ENCODE data around the gene EYA3. TPM values are rescaled to one million over a fixed set of nuclear protein-coding genes. Genes with fewer than 3 reads are reported as not detected.

The EYA3 gene
- total RNA-seq, 1 donor from 2014 or later, result 22.1 TPM

DNA sequence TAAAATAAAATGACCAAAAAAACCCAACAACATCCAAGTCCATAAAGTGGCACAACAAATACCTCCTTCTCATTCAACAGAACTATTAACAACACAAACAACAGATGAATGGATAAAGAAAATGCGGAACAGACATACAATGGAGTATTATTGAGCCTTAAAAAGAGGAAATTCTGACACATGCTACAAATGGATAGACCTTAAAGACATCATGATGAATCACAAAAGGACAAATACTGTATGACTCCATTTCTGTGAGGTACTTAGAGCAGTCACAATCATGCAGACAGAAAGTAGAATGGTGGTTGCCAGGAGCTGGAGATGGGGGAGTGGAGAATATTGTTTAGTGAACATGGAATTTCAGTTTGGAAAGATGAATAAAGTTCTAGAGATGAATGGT is 42.6 kb downstream of the EYA3 start:
- peaks cover 9% of the 10 kb centered on the region for H3K36me3 ChIP-seq (ENCODE audit: insufficient read depth, low read length)
- H3K4me1 ChIP-seq (ENCODE audit: insufficient read depth, low read length), result no peaks in the 10 kb centered on the region
- FAIRE-seq, result peak; percentile 41
- no peak overlapping the region for H3K4me3 Mint-ChIP-seq (ENCODE audit: unreplicated experiment)
- no peak for DNase-seq (ENCODE audit: low read depth)
- H3K4me1 Mint-ChIP-seq (ENCODE audit: low read depth, unreplicated experiment), result peaks cover 10% of the 10 kb centered on the region
- H3K27ac Mint-ChIP-seq (ENCODE audit: unreplicated experiment), result no peak overlapping the region
- H3K9ac ChIP-seq (ENCODE audit: low read length), result no peak overlapping the region
- H3K4me2 ChIP-seq (ENCODE audit: low read length), result peak overlapping the region; percentile 26
- no peak overlapping the region for H3K4me3 ChIP-seq (ENCODE audit: insufficient read depth, low read depth, low read length)
- TF ChIP-seq, protein P1, sequence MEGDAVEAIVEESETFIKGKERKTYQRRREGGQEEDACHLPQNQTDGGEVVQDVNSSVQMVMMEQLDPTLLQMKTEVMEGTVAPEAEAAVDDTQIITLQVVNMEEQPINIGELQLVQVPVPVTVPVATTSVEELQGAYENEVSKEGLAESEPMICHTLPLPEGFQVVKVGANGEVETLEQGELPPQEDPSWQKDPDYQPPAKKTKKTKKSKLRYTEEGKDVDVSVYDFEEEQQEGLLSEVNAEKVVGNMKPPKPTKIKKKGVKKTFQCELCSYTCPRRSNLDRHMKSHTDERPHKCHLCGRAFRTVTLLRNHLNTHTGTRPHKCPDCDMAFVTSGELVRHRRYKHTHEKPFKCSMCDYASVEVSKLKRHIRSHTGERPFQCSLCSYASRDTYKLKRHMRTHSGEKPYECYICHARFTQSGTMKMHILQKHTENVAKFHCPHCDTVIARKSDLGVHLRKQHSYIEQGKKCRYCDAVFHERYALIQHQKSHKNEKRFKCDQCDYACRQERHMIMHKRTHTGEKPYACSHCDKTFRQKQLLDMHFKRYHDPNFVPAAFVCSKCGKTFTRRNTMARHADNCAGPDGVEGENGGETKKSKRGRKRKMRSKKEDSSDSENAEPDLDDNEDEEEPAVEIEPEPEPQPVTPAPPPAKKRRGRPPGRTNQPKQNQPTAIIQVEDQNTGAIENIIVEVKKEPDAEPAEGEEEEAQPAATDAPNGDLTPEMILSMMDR (IDR thresholded peaks at IDR 0.05; ENCODE audit: insufficient read depth, low read depth, low read length), result no peak
- no peak for TF ChIP-seq EZH2 (IDR thresholded peaks at IDR 0.05; ENCODE audit: insufficient read depth, low read length)
- H3K9me3 Mint-ChIP-seq (ENCODE audit: unreplicated experiment), result no peaks in the 10 kb centered on the region
- no peaks in the 10 kb centered on the region for H3K27me3 ChIP-seq (ENCODE audit: insufficient read depth, low read length)
- peaks cover 7% of the 10 kb centered on the region for H3K79me2 ChIP-seq (ENCODE audit: insufficient read depth, low read length)
- no peak overlapping the region for H2AFZ ChIP-seq (ENCODE audit: low read depth, low read length)
- no peaks in the 10 kb centered on the region for H3K9me3 ChIP-seq (ENCODE audit: insufficient read depth, low read depth, low read length)
- H3K27ac ChIP-seq (ENCODE audit: low read depth, low read length), result no peak overlapping the region
- no peaks in the 10 kb centered on the region for H3K27me3 Mint-ChIP-seq (ENCODE audit: low read depth, unreplicated experiment)
- H4K20me1 ChIP-seq (ENCODE audit: insufficient read depth, low read length), result no peaks in the 10 kb centered on the region
- H3K36me3 Mint-ChIP-seq (ENCODE audit: low read depth, unreplicated experiment), result peaks cover 10% of the 10 kb centered on the region

DNA sequence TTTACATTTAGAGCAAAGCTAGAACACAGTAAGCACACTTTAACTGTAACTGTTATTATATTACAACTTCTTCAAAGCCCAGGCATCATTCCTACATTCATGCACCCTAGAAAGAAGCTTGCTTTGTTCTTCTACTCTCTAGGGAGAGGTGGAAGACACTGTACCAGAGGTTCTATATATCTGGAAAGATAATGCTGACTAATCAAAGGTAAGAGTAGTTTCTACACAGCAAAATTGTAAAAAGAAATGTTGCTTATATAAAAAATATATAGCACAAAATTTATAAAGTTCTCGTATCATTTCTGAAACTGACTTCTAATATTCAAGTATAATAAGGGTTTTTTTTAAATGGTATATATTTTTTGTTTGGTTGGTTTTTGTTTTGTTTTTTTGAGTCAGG is 44.0 kb downstream of the EYA3 start:
- H3K27me3 Mint-ChIP-seq (ENCODE audit: low read depth, unreplicated experiment), result no peaks in the 10 kb centered on the region
- Histone ChIP-seq H3K9ac (ENCODE audit: low read length) (no peak overlapping the region), H3K4me2 (ENCODE audit: low read length) (no peak overlapping the region), H3K36me3 (ENCODE audit: insufficient read depth, low read length) (peaks cover 9% of the 10 kb centered on the region), H3K4me3 (ENCODE audit: insufficient read depth, low read depth, low read length) (no peak overlapping the region), H2AFZ (ENCODE audit: low read depth, low read length) (no peak overlapping the region), H3K9me3 (ENCODE audit: insufficient read depth, low read depth, low read length) (no peaks in the 10 kb centered on the region), H3K27me3 (ENCODE audit: insufficient read depth, low read length) (no peaks in the 10 kb centered on the region), H3K4me1 (ENCODE audit: insufficient read depth, low read length) (no peaks in the 10 kb centered on the region), H4K20me1 (ENCODE audit: insufficient read depth, low read length) (no peaks in the 10 kb centered on the region), H3K27ac (ENCODE audit: low read depth, low read length) (no peak overlapping the region), H3K79me2 (ENCODE audit: insufficient read depth, low read length) (peaks cover 7% of the 10 kb centered on the region)
- DNase-seq (ENCODE audit: low read depth), result no peak
- H3K4me3 Mint-ChIP-seq (ENCODE audit: unreplicated experiment), result no peak overlapping the region
- no peak overlapping the region for H3K27ac Mint-ChIP-seq (ENCODE audit: unreplicated experiment)
- no peak for TF ChIP-seq EZH2 (IDR thresholded peaks at IDR 0.05; ENCODE audit: insufficient read depth, low read length)
- TF ChIP-seq, protein P1 (IDR thresholded peaks at IDR 0.05; ENCODE audit: insufficient read depth, low read depth, low read length), result no peak
- FAIRE-seq, result no peak
- H3K36me3 Mint-ChIP-seq (ENCODE audit: low read depth, unreplicated experiment), result peaks cover 10% of the 10 kb centered on the region
- no peaks in the 10 kb centered on the region for H3K9me3 Mint-ChIP-seq (ENCODE audit: unreplicated experiment)
- H3K4me1 Mint-ChIP-seq (ENCODE audit: low read depth, unreplicated experiment), result peaks cover 10% of the 10 kb centered on the region

DNA sequence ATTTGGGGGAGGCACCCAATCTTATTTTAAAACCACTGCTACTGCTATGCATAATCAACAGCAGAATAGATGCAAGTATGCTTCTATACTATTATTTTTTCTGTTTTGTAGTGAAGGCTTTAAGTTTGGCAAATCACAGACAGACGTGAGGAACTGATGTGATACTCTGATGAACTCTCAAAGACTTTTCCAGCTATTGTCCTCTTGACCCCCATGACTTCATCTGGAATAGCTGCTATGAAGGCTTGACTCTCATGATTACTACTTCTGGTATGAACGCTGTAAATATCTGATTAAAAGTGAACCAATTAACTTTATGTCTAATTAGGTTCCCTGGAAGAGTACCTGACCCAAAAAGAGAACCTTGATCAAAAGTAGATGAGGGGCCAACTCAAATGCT is 49.1 kb downstream of the EYA3 start:
- no peaks in the 10 kb centered on the region for H3K4me1 ChIP-seq (ENCODE audit: insufficient read depth, low read length)
- Mint-ChIP-seq H3K4me1 (ENCODE audit: low read depth, unreplicated experiment) (no peaks in the 10 kb centered on the region), H3K27ac (ENCODE audit: unreplicated experiment) (no peak overlapping the region), H3K36me3 (ENCODE audit: low read depth, unreplicated experiment) (no peaks in the 10 kb centered on the region), H3K9me3 (ENCODE audit: unreplicated experiment) (no peaks in the 10 kb centered on the region), H3K27me3 (ENCODE audit: low read depth, unreplicated experiment) (no peaks in the 10 kb centered on the region), H3K4me3 (ENCODE audit: unreplicated experiment) (no peak overlapping the region)
- H3K4me2 ChIP-seq (ENCODE audit: low read length), result no peak overlapping the region
- H3K27ac ChIP-seq (ENCODE audit: low read depth, low read length), result no peak overlapping the region
- no peaks in the 10 kb centered on the region for H3K9me3 ChIP-seq (ENCODE audit: insufficient read depth, low read depth, low read length)
- H3K4me3 ChIP-seq (ENCODE audit: insufficient read depth, low read depth, low read length), result no peak overlapping the region
- no peaks in the 10 kb centered on the region for H4K20me1 ChIP-seq (ENCODE audit: insufficient read depth, low read length)
- no peak overlapping the region for H3K9ac ChIP-seq (ENCODE audit: low read length)
- no peaks in the 10 kb centered on the region for H3K27me3 ChIP-seq (ENCODE audit: insufficient read depth, low read length)
- no peak overlapping the region for H2AFZ ChIP-seq (ENCODE audit: low read depth, low read length)
- DNase-seq (ENCODE audit: low read depth) (peak; percentile 5), FAIRE-seq (no peak)
- TF ChIP-seq, protein P1 (IDR thresholded peaks at IDR 0.05; ENCODE audit: insufficient read depth, low read depth, low read length), result no peak
- no peak for TF ChIP-seq EZH2 (IDR thresholded peaks at IDR 0.05; ENCODE audit: insufficient read depth, low read length)
- H3K79me2 ChIP-seq (ENCODE audit: insufficient read depth, low read length), result peaks cover 3% of the 10 kb centered on the region
- H3K36me3 ChIP-seq (ENCODE audit: insufficient read depth, low read length), result peaks cover 15% of the 10 kb centered on the region
